K562 (cell line): Measurements from ENCODE around the gene SLC39A7. TPM values are rescaled to one million over a fixed set of nuclear protein-coding genes. Genes with fewer than 3 reads are reported as not detected.

Experiments
- ARNT ChIP-seq, 2 experiments: fragments of 450-650 bp; IDR thresholded peaks; 2 replicates each; pipeline ENCODE4 v1.6.1; 2016; ENCODE audit warnings: mild to moderate bottlenecking in 1 of 2
- NFRKB ChIP-seq: fragments of 450-650 bp; IDR thresholded peaks from 2 replicates; pipeline ENCODE4 v1.6.1; 2016; ENCODE audit warnings: low read depth
- NFXL1 ChIP-seq: fragments of 450-650 bp; formaldehyde crosslinking; IDR thresholded peaks from 2 replicates; pipeline ENCODE4 v1.4.0; 2021; ENCODE audit warnings: mild to moderate bottlenecking
- SMARCA5 ChIP-seq: fragments of 450-650 bp; IDR thresholded peaks from 2 replicates; pipeline ENCODE4 v1.6.1; 2016
- TEAD1 ChIP-seq, 2 experiments: fragments of 450-650 bp in 1 of 2; sonication (generic) in 1 of 2; formaldehyde crosslinking; IDR thresholded peaks; 2 replicates each; pipeline versions ENCODE4 v1.4.0 to v1.8.0; 2020 to 2022; ENCODE audit warnings: mild to moderate bottlenecking in 2 of 2, missing genetic modification reagents in 1 of 2
- TEAD4 ChIP-seq, 2 experiments: sonication (generic) in 1 of 2; formaldehyde crosslinking in 1 of 2; IDR thresholded peaks; 2 replicates each; pipeline versions ENCODE4 v1.6.1 to v1.8.0; 2012 to 2022; ENCODE audit warnings: borderline replicate concordance in 1 of 2, inconsistent platforms in 1 of 2, low read length in 1 of 2, mild to moderate bottlenecking in 1 of 2, missing genetic modification reagents in 1 of 2
- polyA plus RNA-seq, 8 experiments: library from polyadenylated mRNA; depleted of rRNA in 4 of 8; stranded (reverse) in 5 of 8; unstranded in 3 of 8; fragments of >200 nt; fragmentation: Nextera tagmentation in 2 of 8; fragmentation: Illumina TruSeq in 1 of 8; extraction: Ambion mirVana in 2 of 8; extraction: Trizol in 1 of 8; gene quantifications; 2 replicates each; pipeline versions ENCODE4 v1.2.1 to v1.2.3, GENCODE V29; 2011 to 2014; ENCODE audit warnings: inconsistent platforms in 1 of 8, missing spikeins in 1 of 8
- total RNA-seq, 7 experiments: library from RNA; depleted of rRNA in 6 of 7; stranded (reverse); fragments of >200 nt in 6 of 7; fragmentation: Illumina TruSeq in 2 of 7; extraction: Trizol in 2 of 7; gene quantifications; 2 replicates each; pipeline versions ENCODE4 v1.2.1 to v1.2.3, GENCODE V29; 2011 to 2021; ENCODE audit warnings: low replicate concordance in 1 of 7
- TF ChIP-seq, protein P1 (sequence below), 2 experiments: fragments of 450-650 bp; IDR thresholded peaks; 2 replicates each; pipeline ENCODE4 v1.6.1; 2016; ENCODE audit warnings: mild to moderate bottlenecking in 2 of 2, borderline replicate concordance in 1 of 2, low read depth in 1 of 2, moderate library complexity in 1 of 2

SLC39A7 gene
- total and polyA plus RNA-seq, 9 of the 15 experiments (the other 6 are each of a cell fraction or from before 2014, with no cell fraction given) = 21.7 to 169 (median 121) TPM

DNA sequence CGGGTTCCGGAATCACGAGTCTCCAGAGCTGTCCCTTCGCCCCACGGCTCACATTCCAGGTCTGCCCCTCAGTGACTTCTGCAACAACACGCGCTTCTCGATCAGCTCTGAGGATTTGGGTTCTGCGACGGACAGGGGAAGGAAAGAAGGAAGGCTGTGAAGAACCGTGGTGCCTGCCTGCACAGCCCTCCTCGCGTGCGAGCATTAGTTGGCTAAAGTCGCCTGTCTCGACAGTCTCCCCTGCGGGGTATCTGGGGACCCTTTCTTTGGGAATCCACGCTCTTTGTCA lies 47.9 kb downstream of the SLC39A7 start (continued):
- TF ChIP-seq NFRKB (peak; percentile 81), TEAD4 (IDR thresholded peaks at IDR 0.05; ENCODE audit: low read length) (peak; percentile 30; the same call in 1 of the 2 replicates), TEAD4 (CRISPR knock-in tag; IDR thresholded peaks at IDR 0.05; ENCODE audit: borderline replicate concordance) (no peak), NFXL1 (CRISPR knock-in tag) (no peak), ARNT (IDR thresholded peaks at IDR 0.05) (peak; percentile 52 to 88; a peak in 2 of 4 replicates), SMARCA5 (0 out of 2 replicates have a peak, but pooled peaks have one; percentile 64), TEAD1 (CRISPR knock-in tag; IDR thresholded peaks at IDR 0.05) (peak in 1 of 2 experiments; percentile 78; a peak in 1 of 4 replicates)
- TF ChIP-seq, protein P1, sequence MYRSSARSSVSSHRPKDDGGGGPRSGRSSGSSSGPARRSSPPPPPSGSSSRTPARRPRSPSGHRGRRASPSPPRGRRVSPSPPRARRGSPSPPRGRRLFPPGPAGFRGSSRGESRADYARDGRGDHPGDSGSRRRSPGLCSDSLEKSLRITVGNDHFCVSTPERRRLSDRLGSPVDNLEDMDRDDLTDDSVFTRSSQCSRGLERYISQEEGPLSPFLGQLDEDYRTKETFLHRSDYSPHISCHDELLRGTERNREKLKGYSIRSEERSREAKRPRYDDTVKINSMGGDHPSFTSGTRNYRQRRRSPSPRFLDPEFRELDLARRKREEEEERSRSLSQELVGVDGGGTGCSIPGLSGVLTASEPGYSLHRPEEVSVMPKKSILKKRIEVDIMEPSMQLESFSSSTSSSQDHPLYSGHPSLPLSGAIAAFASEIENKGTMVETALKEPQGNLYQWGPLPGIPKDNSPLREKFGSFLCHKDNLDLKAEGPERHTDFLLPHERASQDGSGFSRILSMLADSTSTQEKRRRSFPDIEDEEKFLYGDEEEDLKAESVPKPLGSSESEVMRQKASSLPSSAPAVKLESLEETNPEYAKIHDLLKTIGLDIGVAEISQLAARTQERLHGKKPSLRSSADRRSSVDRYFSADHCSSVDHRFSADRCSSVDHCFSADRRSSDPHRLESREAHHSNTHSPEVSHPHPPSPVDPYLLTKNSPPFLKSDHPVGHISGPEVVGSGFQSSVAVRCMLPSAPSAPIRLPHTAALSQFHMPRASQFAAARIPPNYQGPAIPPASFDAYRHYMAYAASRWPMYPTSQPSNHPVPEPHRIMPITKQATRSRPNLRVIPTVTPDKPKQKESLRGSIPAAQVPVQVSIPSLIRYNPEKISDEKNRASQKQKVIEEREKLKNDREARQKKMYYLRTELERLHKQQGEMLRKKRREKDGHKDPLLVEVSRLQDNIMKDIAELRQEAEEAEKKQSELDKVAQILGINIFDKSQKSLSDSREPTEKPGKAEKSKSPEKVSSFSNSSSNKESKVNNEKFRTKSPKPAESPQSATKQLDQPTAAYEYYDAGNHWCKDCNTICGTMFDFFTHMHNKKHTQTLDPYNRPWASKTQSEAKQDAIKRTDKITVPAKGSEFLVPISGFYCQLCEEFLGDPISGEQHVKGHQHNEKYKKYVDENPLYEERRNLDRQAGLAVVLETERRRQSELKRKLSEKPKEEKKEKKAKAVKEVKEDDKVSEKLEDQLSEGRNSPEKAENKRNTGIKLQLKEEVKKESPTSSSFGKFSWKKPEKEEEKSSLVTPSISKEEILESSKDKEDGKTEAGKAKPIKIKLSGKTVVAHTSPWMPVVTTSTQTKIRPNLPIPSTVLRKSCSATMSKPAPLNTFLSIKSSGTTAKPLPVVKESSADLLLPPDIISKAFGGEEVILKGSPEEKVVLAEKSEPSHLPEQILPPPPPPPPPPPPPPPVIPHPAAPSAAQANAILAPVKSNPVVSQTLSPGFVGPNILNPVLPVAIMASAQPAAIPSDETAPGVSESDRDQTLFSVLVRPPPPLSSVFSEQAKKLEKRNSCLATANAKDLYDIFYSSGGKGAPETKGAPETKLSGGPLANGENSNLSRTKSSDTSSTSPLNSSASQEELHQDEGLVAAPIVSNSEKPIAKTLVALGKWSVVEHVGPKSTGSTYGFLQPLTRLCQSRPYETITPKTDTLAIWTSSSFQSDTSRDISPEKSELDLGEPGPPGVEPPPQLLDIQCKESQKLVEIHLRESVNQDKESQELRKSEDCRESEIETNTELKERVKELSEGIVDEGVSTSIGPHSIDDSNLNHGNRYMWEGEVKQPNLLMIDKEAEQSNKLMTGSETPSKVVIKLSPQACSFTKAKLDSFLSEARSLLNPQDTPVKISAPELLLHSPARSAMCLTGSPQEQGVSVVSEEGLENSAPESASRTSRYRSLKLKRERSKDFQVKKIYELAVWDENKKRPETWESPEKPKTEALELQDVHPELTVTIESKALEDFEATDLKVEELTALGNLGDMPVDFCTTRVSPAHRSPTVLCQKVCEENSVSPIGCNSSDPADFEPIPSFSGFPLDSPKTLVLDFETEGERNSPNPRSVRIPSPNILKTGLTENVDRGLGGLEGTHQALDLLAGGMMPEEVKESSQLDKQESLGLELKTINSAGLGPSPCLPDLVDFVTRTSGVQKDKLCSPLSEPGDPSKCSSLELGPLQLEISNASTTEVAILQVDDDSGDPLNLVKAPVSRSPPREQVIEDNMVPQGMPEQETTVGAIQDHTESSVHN (IDR thresholded peaks at IDR 0.05; ENCODE audit: borderline replicate concordance in 1 of 2, low read depth in 1 of 2) = 0 out of 4 replicates have a peak, but pooled peaks of 1 of the 2 experiments have one; percentile 28
